ENCODE results near the gene VIM.

VIM gene

GRCh38 chr10:17185873-17186272 lies 42.2 kb upstream of the VIM start:
- TF ChIP-seq POLR2AphosphoS5 (IDR thresholded peaks at IDR 0.05; ENCODE audit: low read depth, low read length) (no peak), FOXP2 (optimal IDR thresholded peaks at IDR 0.05; ENCODE audit: borderline replicate concordance, extremely low read depth, extremely low read length, insufficient read depth) (no peak), SIN3A (IDR thresholded peaks at IDR 0.05; ENCODE audit: borderline replicate concordance, insufficient read depth, low read length) (no peak), TAF1 (IDR thresholded peaks at IDR 0.05; ENCODE audit: borderline replicate concordance, insufficient read depth, low read length) (no peak), REST (IDR thresholded peaks at IDR 0.05; ENCODE audit: insufficient read depth in 1 of 2, low read depth in 2 of 2, low read length in 2 of 2) (no peak)

- TF ChIP-seq FOXP2 (optimal IDR thresholded peaks at IDR 0.05; ENCODE audit: borderline replicate concordance, extremely low read depth, extremely low read length, insufficient read depth) (no peak), SIN3A (IDR thresholded peaks at IDR 0.05; ENCODE audit: borderline replicate concordance, insufficient read depth, low read length) (no peak), TAF1 (IDR thresholded peaks at IDR 0.05; ENCODE audit: borderline replicate concordance, insufficient read depth, low read length) (no peak), POLR2AphosphoS5 (IDR thresholded peaks at IDR 0.05; ENCODE audit: low read depth, low read length) (no peak), REST (IDR thresholded peaks at IDR 0.05; ENCODE audit: insufficient read depth in 1 of 2, low read depth in 2 of 2, low read length in 2 of 2) (no peak)
Observed at GRCh38 chr10:17188644-17189172, 39.3 kb upstream of the VIM start.

GRCh38 chr10:17190602-17191001 lies 37.4 kb upstream of the VIM start:
- TF ChIP-seq FOXP2 (optimal IDR thresholded peaks at IDR 0.05; ENCODE audit: borderline replicate concordance, extremely low read depth, extremely low read length, insufficient read depth): no peak
- no peak for TF ChIP-seq POLR2AphosphoS5 (IDR thresholded peaks at IDR 0.05; ENCODE audit: low read depth, low read length)

GRCh38 chr10:17195083-17195482 lies 33.0 kb upstream of the VIM start:
- TF ChIP-seq REST (IDR thresholded peaks at IDR 0.05; ENCODE audit: insufficient read depth in 1 of 2, low read depth in 2 of 2, low read length in 2 of 2) (no peak), POLR2AphosphoS5 (IDR thresholded peaks at IDR 0.05; ENCODE audit: low read depth, low read length) (no peak), SIN3A (IDR thresholded peaks at IDR 0.05; ENCODE audit: borderline replicate concordance, insufficient read depth, low read length) (no peak), FOXP2 (optimal IDR thresholded peaks at IDR 0.05; ENCODE audit: borderline replicate concordance, extremely low read depth, extremely low read length, insufficient read depth) (no peak), TAF1 (IDR thresholded peaks at IDR 0.05; ENCODE audit: borderline replicate concordance, insufficient read depth, low read length) (no peak)

- TF ChIP-seq FOXP2 (optimal IDR thresholded peaks at IDR 0.05; ENCODE audit: borderline replicate concordance, extremely low read depth, extremely low read length, insufficient read depth): no peak
- TF ChIP-seq TAF1 (IDR thresholded peaks at IDR 0.05; ENCODE audit: borderline replicate concordance, insufficient read depth, low read length): no peak
- no peak for TF ChIP-seq POLR2AphosphoS5 (IDR thresholded peaks at IDR 0.05; ENCODE audit: low read depth, low read length)
- TF ChIP-seq REST (IDR thresholded peaks at IDR 0.05; ENCODE audit: insufficient read depth in 1 of 2, low read depth in 2 of 2, low read length in 2 of 2): no peak
- TF ChIP-seq SIN3A (IDR thresholded peaks at IDR 0.05; ENCODE audit: borderline replicate concordance, insufficient read depth, low read length): no peak
Observed at GRCh38 chr10:17196045-17196444, 32.0 kb upstream of the VIM start.

Data from PFSK-1 (cell line).